ENCODE results near the gene SLF2.

Gene SLF2

DNA sequence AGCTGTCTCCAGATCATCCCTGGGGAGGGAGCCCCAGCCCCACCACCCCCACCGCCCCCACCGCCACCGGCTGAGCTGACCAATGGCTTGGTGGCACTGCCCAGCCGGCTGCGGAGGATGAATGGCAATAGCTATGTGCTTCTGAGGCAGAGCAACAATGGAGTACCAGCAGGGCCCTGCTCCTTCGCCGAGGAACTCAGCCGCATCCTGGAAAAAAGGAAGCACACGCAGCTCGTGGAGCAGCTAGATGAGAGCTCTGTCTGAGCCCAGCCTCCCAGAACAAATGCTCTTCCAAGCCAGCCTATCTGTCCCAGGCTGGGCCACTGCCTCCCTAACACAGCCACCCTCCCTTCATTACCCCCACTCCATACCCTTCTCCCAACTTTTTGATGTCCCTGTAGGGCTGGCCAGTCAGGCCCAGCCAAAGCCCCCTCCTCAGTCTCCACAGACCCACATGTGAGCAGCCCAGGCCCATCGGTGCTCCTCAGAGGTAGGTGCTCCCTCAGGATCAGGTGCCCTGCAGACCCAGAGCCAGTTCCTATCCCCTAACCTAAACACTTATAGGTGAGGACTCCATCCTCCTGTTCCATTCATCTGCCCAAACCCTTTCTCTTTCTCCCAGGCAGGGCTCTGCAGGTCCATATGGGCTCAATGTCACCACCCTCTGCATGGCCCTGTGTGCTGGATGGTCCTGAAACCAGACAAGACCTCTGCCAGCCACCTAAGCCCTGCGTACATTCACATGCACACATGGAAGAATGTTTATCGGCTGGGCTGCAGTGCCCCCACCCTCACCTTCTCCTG is 71.3 kb downstream of the SLF2 start:
- DNase-seq, result no peak

DNA sequence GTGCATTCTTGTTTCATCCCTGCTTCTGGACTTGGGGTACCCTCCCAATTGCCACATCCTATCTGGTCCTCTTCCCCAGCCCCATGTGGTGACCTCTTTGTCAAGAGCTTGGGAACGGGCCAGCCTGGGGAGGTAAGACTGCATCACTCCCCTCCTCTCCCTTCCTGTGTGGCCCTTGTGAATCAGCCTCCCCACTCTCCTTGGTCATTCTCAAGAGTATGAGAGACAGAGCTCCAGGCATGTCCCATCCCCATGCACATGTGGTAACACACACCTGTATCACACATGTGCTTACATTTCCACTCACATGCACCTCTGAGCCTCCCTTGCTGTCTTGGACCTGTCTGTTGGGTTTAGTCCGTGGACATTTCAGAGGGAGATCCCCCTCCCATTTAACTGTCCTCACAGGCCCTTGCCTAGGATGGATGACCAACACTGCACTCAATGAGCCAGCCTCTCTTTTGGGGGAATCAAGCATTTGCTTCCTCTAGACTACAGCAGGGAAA is 72.0 kb downstream of the SLF2 start:
- DNase-seq, result no peak

GRCh38 chr10:100985336-100985735 is 72.6 kb downstream of the SLF2 start:
- no peak for DNase-seq

- DNase-seq, result no peak
Measured at GRCh38 chr10:100986623-100986951, 73.8 kb downstream of the SLF2 start.

DNA sequence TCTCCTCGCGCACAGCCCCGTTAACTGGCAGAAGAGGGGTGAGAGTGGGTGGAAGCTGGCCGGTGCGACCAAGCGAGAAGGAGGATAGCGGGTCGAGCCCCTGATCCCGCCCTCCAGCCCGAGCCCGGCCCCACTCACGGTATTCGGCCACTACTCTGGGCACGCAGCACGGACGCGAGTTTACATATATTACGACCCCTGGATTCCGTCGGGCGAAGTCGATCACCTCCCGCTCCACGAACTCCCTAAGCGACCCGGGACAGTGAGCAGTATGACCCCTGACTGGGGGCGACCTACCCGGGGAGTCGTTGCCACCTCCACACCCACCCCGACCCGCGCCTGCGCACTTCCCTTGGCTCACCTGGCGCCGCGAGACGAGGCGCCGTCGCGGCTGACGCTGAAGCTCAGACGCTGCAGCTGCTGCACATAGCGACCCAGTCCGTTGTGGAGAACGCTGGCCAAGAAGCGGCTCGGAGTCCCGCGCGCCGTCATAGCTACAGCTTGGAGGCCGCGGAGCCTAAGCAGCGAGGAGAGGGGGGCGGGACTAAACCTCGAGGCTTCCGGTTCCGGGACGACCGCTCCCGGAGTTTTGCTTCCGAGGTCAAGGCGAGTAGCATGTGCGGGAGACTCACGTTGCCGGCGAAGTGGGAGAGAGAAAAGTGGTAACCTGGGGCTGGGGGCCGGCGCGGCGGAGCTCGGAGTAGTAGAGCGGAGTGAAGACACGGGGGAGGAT is 74.4 kb downstream of the SLF2 start, which contains the start of the genes MRPL43 and TWNK:
Gene MRPL43, minus strand, starts transcription at position 546 of the 733 bp plus-strand sequence. Its CDS starts 54 bp downstream, at position 492.
Gene TWNK, plus strand, starts transcription at position 592 of the 733 bp plus-strand sequence. CDS start 668 bp downstream, outside the sequence.
- peak; percentile 81 for DNase-seq

DNA sequence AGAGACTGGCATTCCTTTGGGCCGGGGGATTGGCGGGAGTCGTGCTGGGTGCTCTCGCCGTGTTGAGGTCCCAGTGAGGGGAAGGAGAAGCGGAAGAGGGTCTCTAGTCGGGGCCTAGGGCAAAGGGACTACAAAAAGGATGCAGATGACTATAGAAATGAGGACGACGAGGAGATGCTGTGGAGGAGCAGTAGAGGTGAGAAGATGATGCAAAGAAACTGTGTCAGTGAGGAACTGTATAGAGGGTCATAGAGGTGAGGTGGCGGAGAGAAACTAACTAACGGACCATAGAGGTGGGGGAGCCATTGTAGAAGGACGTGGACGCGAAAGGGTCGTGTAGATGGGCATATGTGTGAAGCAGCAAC is 74.9 kb downstream of the SLF2 start:
- no peak for DNase-seq

DNA sequence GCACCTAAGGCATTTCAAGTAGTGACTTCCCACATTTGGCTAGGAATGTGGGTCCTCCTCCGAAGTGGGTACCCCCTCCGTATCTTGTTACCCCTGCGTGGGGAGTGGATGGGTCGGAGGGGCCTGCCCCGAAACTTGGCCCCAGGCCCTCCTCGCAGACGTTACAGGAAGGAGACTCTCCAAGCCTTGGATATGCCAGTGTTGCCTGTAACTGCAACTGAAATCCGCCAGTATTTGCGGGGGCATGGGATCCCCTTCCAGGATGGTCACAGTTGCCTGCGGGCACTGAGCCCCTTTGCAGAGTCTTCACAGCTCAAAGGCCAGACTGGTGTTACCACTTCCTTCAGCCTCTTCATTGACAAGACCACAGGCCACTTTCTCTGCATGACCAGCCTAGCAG is 75.4 kb downstream of the SLF2 start:
- no peak for DNase-seq

GRCh38 chr10:100989088-100989487 is 76.3 kb downstream of the SLF2 start:
- no peak for DNase-seq

DNA sequence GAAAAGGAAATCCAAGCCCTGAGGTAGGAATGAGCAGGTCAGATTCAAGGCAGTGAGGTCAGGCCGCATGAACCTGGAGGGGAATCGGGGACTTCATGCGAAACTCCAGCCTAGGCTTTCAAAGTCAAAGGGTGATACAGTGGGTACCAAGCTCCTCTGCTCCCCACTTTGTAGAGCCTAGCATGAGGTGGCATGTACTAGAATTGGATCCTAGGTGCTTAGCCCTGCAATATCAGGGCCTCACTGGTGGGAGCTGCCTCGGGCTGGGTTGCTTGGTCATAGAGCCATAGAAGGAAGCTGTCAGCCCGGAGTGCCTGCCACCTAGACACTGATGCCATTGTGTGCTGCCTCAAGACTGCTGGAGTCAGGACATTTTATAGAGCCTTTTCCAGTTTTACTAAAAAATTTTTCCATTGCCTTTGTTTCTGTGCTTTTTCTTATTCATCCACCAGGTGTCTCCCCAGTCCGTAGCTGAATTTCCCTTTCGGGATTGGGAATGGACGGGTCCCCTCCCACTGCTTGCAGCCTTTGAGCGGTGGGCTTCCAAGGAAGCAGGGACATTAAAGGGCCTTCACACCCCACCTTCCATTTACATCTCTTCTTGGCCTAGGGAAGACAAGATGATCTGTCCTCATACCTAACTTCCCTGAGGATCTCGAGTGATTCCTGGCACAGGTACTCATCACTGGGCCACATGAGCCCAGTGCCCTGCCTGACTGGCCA is 81.4 kb downstream of the SLF2 start:
- DNase-seq, result no peak

GRCh38 chr10:100995181-100995580 is 82.4 kb downstream of the SLF2 start:
- no peak for DNase-seq

- peak; percentile 33 for DNase-seq
Measured at GRCh38 chr10:100996678-100997359, 84.1 kb downstream of the SLF2 start.

DNA sequence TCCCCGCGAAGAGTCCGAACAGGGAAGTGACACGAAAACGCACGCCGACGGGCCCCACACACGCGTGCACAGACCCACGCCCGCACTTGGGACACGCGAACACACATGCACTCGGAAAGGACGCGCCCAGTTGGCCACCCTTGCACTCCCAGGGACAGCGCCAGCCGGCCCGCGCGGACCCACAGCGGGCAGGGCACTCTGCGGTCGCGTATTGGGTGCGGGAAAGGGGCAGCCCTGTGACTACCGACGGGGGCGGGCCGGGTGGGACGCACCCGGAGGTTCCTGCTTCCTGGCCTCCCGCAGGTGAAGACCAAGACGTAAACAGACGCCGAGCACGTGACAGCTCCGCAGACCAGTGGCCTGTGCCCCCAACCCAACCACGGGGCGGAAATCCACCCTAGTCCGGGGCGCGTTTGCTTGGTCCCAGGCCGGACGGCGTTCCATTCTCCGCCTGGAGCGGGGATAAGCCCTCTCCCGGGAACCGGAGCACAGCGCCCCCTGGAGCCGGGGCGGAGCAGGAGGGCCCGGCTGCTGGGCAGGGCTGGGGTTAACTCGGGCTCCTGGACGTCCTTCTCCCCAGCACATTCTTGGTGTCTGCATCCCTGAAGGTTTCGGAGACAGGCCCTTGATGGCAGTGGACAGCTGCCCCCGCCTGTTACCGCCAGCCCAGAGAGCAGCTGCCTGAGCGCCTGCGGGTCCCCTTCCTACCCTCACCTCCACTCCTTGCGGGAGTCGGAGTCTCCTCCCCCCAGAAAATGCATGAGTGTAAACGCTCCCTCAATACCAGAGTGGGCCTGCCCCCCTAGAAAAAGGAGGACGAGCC is 84.8 kb downstream of the SLF2 start:
- DNase-seq, result peak; percentile 67

DNA sequence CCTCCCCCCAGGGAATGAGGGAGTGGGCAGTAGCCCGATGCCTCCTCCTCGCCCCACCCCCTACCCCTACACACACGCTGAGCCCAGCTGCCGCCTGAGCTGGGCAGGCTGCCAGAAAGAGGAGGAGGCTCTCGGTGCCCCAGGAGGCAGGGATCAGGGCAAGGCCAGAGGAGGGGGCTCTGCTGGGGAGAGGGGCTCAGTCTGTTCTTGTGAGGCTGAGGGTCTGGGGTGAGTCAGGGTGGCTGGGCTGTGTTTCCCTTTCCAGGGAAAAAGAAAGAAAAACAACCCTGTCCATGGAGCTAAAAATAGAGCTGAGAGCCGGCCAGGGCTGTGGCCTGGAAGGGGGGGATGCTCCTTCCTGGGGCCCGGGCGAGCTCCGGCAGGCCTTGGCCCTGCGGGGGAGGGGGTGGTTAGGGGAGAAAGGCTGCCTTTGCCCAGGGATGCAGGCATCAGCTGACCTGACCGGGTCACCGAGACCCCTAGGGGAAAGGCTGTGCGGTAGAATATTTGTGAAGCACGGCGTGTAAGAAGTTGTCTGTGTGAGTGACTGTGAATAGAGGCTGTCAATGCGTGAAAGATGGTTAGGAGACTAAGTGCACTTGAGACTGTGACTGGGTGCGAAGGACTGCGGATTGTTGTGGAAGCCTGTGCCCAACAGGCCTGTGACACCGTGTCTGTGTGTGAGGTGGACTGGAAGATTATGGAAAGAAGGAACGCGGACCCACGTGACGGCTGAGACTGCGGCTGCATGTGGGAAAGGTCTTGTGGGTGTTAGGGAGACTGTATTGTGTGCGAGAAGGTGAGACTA is 85.6 kb downstream of the SLF2 start:
- DNase-seq, result peak; percentile 58

GRCh38 chr10:100998991-100999741 is 86.4 kb downstream of the SLF2 start:
- peak; percentile 71 for DNase-seq

- DNase-seq, result no peak
Measured at GRCh38 chr10:100999742-101000126, 87.0 kb downstream of the SLF2 start, which contains the start of gene LZTS2. Gene LZTS2 (plus strand): TSS chr10:100999808. CDS start chr10:101002539, 2,731 bp downstream.

DNA sequence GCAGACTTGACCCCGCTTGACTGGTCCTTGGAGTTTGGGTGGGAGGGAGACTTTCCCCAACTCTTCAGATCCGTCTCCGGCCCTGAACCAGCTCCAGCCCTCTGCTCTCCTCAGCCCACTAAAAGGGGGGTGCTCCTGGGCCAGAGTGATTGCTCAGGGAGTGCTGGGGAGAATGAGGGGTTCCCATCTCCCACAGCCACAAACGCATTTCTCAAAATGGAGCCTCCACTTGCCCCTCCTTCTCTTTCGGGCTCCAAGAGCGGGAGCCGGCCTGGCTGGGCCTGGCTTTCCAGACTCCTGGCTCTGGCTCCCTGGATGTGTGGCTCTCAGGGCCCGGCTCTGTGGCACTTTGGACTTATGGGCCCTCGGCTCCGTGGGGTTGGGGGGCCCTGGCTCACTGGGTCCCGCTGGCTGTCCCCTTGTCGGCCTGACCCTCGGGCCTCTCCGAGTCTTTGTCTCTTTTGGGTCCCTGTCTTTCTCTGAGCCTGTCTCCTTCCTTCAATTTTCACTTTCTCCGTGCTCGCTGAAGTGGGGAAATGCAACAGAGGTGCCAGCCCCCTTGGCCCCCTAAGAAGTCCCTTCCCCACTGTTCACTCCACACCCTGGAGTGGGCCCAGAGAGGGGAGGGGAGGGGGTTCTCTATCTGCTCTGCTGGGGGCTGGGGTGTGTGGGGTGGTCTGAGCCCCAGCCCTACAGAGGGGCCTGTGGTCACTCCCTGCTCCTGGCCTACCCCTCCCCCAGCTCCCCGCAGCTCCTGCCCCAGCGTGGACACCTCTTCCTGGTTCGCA is 87.6 kb downstream of the SLF2 start:
- DNase-seq, result no peak

DNA sequence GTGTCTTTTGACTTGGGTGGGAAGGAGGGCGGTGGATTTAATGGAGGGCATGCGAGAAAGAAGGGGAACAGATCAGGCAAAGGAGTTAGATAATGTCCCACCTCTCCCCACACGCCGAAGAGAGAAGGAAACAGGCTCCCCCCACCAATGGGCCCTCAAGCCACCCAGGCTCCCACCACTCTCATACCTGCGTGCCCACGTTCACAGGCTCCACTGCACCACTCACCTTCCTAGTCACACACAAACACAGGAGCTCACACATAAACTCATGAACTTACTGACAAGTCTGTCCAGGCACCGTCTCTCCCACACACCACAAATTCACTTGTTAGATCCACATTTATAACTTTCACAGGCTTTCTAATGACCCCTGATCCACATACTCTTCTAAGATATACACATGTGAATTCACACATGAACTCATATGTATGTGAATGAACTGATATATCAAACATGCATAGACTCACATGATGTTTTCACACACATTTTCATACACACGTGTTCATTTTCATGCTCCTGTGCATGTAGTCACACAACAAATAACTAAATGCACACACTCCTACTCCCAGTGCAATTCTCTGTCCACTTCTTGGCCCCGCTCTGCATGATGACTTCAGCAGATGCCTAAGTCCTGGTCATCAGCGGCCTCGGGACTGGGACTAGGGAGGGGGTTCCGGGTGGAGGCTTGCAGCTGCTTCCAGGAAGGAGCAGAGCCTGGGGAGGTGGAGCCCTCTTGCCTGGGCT is 88.3 kb downstream of the SLF2 start:
- no peak for DNase-seq

- DNase-seq, result no peak
Measured at GRCh38 chr10:101001659-101002035, 88.9 kb downstream of the SLF2 start.

DNA sequence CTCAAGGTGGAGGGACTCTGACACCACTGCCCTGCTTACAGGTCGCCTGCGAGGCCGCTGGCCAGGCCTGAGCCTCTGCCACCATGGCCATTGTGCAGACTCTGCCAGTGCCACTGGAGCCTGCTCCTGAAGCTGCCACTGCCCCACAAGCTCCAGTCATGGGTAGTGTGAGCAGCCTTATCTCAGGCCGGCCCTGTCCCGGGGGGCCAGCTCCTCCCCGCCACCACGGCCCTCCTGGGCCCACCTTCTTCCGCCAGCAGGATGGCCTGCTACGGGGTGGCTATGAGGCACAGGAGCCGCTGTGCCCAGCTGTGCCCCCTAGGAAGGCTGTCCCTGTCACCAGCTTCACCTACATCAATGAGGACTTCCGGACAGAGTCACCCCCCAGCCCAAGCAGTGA is 89.7 kb downstream of the SLF2 start:
- no peak for DNase-seq
